DND-41 (cell line): Measurements from ENCODE around the gene ICAM5.

Experiments used
- ATAC-seq: fragments of 200-7000 bp; cut with Tn5 transposase; 3 replicates; pipeline ENCODE4 v1.9.1; 2021; ENCODE audit warnings: low read depth; ENCODE audit not compliant: insufficient read depth
- DNase-seq: peaks from one replicate; pipeline ENCODE4 v3.0.0-alpha.2; 2020
- H2AFZ ChIP-seq: 2 replicates; pipeline ENCODE4 v1.6.0; 2012; ENCODE audit warnings: low read depth, low read length
- H3K27ac ChIP-seq: 2 replicates; pipeline ENCODE4 v1.5.1; 2012; ENCODE audit warnings: low read length, inconsistent platforms
- H3K27me3 ChIP-seq: fragments of 200-600 bp; sonication (generic); 2 replicates; pipeline ENCODE4 v1.6.0; 2012; ENCODE audit warnings: low read length, mild to moderate bottlenecking, inconsistent platforms; ENCODE audit not compliant: insufficient read depth, poor library complexity
- H3K36me3 ChIP-seq: 2 replicates; pipeline ENCODE4 v1.5.1; 2012; ENCODE audit warnings: low read length, inconsistent platforms; ENCODE audit not compliant: insufficient read depth
- H3K4me1 ChIP-seq: 2 replicates; pipeline ENCODE4 v1.5.1; 2012; ENCODE audit warnings: mild to moderate bottlenecking, low read length; ENCODE audit not compliant: insufficient read depth
- H3K4me2 ChIP-seq: 2 replicates; pipeline ENCODE4 v1.6.0; 2012; ENCODE audit warnings: mild to moderate bottlenecking, moderate library complexity, low read length, inconsistent platforms; ENCODE audit not compliant: insufficient read depth
- H3K4me3 ChIP-seq, 2 experiments: fragments of 200-600 bp in 1 of 2; shearing (Covaris generic) in 1 of 2; 2 replicates each; pipeline ENCODE4 v1.5.1; 2012 to 2016; ENCODE audit warnings: inconsistent platforms in 2 of 2, low read length in 2 of 2, mild to moderate bottlenecking in 2 of 2, low read depth in 1 of 2, moderate library complexity in 1 of 2
- H3K79me2 ChIP-seq: 2 replicates; pipeline ENCODE4 v1.6.0; 2012; ENCODE audit warnings: low read length, inconsistent platforms; ENCODE audit not compliant: insufficient read depth
- H3K9ac ChIP-seq: 2 replicates; pipeline ENCODE4 v1.6.0; 2012; ENCODE audit warnings: low read depth, mild to moderate bottlenecking, inconsistent platforms, low read length, moderate library complexity
- H3K9me3 ChIP-seq: 2 replicates; pipeline ENCODE4 v1.5.1; 2012; ENCODE audit warnings: low read length, moderate library complexity, mild to moderate bottlenecking, inconsistent platforms; ENCODE audit not compliant: insufficient read depth, severe bottlenecking
- H4K20me1 ChIP-seq: 2 replicates; pipeline ENCODE4 v1.6.0; 2012; ENCODE audit warnings: low read length; ENCODE audit not compliant: insufficient read depth
- EZH2 ChIP-seq: IDR thresholded peaks from 3 replicates; pipeline ENCODE4 v1.6.1; 2012; ENCODE audit warnings: borderline replicate concordance, low read depth, mild to moderate bottlenecking, moderate library complexity, low read length, inconsistent platforms; ENCODE audit not compliant: severe bottlenecking
- TF ChIP-seq, protein P1 (sequence below): IDR thresholded peaks from 2 replicates; pipeline ENCODE4 v1.5.1; 2012; ENCODE audit warnings: borderline replicate concordance, low read length, moderate library complexity, mild to moderate bottlenecking; ENCODE audit not compliant: poor library complexity, severe bottlenecking; ENCODE audit errors: extremely low read depth

The ICAM5 gene

DNA sequence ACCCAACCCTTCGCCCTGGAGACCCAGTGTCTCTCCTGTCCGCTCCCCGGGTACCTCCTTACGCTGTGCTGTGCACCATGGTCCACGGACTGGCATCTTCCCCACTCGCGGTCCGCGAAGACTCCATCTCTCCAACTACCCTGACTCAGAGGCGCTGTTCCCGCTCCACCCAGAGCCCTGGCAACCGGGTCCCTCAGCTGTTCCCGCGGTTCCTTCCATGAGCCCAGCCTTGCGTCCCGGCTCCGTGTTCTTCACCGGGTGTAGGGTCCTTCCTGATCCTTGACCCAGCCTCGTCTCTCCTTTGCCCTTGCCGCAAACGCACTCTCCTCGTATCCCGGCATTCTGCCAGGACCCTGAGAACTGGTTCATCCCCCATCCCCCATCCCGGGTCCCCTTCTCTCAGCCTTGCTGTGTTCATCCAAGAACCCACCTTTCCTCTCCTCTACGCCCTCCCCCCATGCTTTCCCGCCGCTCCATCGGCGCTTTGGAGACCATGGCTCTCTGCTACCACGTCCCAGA lies 664 bp downstream of the ICAM5 start:
- H3K36me3 ChIP-seq, result peaks cover 1% of the 10 kb centered on the region; the same call in 1 of the 2 replicates
- no peaks in the 10 kb centered on the region for H3K9me3 ChIP-seq
- H4K20me1 ChIP-seq, result no peaks in the 10 kb centered on the region
- no peaks in the 10 kb centered on the region for H3K79me2 ChIP-seq
- no peak overlapping the region for H3K9ac ChIP-seq
- peaks cover 22% of the 10 kb centered on the region for H3K4me1 ChIP-seq
- no peak for TF ChIP-seq EZH2
- TF ChIP-seq, protein P1, sequence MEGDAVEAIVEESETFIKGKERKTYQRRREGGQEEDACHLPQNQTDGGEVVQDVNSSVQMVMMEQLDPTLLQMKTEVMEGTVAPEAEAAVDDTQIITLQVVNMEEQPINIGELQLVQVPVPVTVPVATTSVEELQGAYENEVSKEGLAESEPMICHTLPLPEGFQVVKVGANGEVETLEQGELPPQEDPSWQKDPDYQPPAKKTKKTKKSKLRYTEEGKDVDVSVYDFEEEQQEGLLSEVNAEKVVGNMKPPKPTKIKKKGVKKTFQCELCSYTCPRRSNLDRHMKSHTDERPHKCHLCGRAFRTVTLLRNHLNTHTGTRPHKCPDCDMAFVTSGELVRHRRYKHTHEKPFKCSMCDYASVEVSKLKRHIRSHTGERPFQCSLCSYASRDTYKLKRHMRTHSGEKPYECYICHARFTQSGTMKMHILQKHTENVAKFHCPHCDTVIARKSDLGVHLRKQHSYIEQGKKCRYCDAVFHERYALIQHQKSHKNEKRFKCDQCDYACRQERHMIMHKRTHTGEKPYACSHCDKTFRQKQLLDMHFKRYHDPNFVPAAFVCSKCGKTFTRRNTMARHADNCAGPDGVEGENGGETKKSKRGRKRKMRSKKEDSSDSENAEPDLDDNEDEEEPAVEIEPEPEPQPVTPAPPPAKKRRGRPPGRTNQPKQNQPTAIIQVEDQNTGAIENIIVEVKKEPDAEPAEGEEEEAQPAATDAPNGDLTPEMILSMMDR, result no peak
- ATAC-seq (no peak), DNase-seq (no peak)
- H2AFZ ChIP-seq, result no peak overlapping the region
- no peaks in the 10 kb centered on the region for H3K27me3 ChIP-seq
- no peak overlapping the region for H3K27ac ChIP-seq
- no peak overlapping the region for H3K4me3 ChIP-seq
- no peak overlapping the region for H3K4me2 ChIP-seq

GRCh38 chr19:10290876-10291553 lies 1.3 kb downstream of the ICAM5 start:
- Histone ChIP-seq H3K4me3 (no peak overlapping the region), H3K9me3 (no peaks in the 10 kb centered on the region), H4K20me1 (no peaks in the 10 kb centered on the region), H3K27ac (no peak overlapping the region), H3K79me2 (no peaks in the 10 kb centered on the region), H3K36me3 (no peaks in the 10 kb centered on the region), H2AFZ (no peak overlapping the region), H3K27me3 (no peaks in the 10 kb centered on the region), H3K9ac (no peak overlapping the region), H3K4me1 (peaks cover 16% of the 10 kb centered on the region), H3K4me2 (no peak overlapping the region)
- ATAC-seq, result no peak
- no peak for DNase-seq
- no peak for TF ChIP-seq EZH2
- TF ChIP-seq, protein P1, result no peak

GRCh38 chr19:10291554-10292205 lies 1.9 kb downstream of the ICAM5 start:
- ATAC-seq (no peak), DNase-seq (no peak)
- Histone ChIP-seq H3K79me2 (no peaks in the 10 kb centered on the region), H2AFZ (no peak overlapping the region), H3K27me3 (no peaks in the 10 kb centered on the region), H3K4me3 (no peak overlapping the region), H3K4me1 (peaks cover 10% of the 10 kb centered on the region), H3K4me2 (no peak overlapping the region), H3K9me3 (no peaks in the 10 kb centered on the region), H4K20me1 (no peaks in the 10 kb centered on the region), H3K9ac (no peak overlapping the region), H3K36me3 (no peaks in the 10 kb centered on the region), H3K27ac (no peak overlapping the region)
- TF ChIP-seq EZH2, result no peak
- TF ChIP-seq, protein P1, result no peak
